MM.1S (cell line): ENCODE measurements around the gene TRIM52.

Experiments
- DNase-seq: peaks from one replicate; pipeline ENCODE4 v3.0.0-alpha.2; 2015
- H2AFZ ChIP-seq: fragments of 300-600 bp; sonication (generic); 2 replicates; pipeline ENCODE4 v1.6.0; 2016; ENCODE audit warnings: antibody characterized with exemption, low read length
- H3F3A ChIP-seq: fragments of 300-600 bp; sonication (generic); 2 replicates; pipeline ENCODE4 v1.6.1; 2016; ENCODE audit warnings: mild to moderate bottlenecking, antibody characterized with exemption, low read length, moderate library complexity, mixed read lengths; ENCODE audit not compliant: insufficient read depth
- H3K27ac ChIP-seq: fragments of 300-600 bp; sonication (generic); 2 replicates; pipeline ENCODE4 v1.5.1; 2016; ENCODE audit warnings: mild to moderate bottlenecking, low read length
- H3K27me3 ChIP-seq: fragments of 300-600 bp; sonication (generic); replicated peaks from 2 replicates; pipeline ENCODE4 v1.6.0; 2016; ENCODE audit warnings: low read length; ENCODE audit not compliant: insufficient read depth
- H3K36me3 ChIP-seq: fragments of 300-600 bp; sonication (generic); replicated peaks from 2 replicates; pipeline ENCODE4 v1.6.1; 2016; ENCODE audit warnings: mild to moderate bottlenecking, low read length, mixed read lengths; ENCODE audit not compliant: insufficient read depth
- H3K4me1 ChIP-seq: fragments of 300-600 bp; sonication (generic); 2 replicates; pipeline ENCODE4 v1.6.1; 2016; ENCODE audit warnings: low read length, mixed read lengths
- H3K4me2 ChIP-seq: fragments of 300-600 bp; sonication (generic); 2 replicates; pipeline ENCODE4 v1.6.0; 2016; ENCODE audit warnings: low read depth, low read length
- H3K4me3 ChIP-seq: fragments of 300-600 bp; sonication (generic); 2 replicates; pipeline ENCODE4 v1.5.1; 2016; ENCODE audit warnings: low read length, mixed read lengths
- H3K79me2 ChIP-seq: fragments of 300-600 bp; sonication (generic); 2 replicates; pipeline ENCODE4 v1.6.1; 2016; ENCODE audit warnings: mixed run types, low read length, mixed read lengths
- H3K9ac ChIP-seq: fragments of 300-600 bp; sonication (generic); 2 replicates; pipeline ENCODE4 v1.6.1; 2016; ENCODE audit warnings: low read length, mixed read lengths
- H3K9me2 ChIP-seq: fragments of 300-600 bp; sonication (generic); replicated peaks from 2 replicates; pipeline ENCODE4 v1.6.1; 2016; ENCODE audit warnings: mild to moderate bottlenecking, low read length, mixed read lengths; ENCODE audit not compliant: insufficient read depth
- H3K9me3 ChIP-seq: fragments of 300-600 bp; sonication (generic); replicated peaks from 2 replicates; pipeline ENCODE4 v1.6.1; 2016; ENCODE audit warnings: mild to moderate bottlenecking, low read length, mixed read lengths; ENCODE audit not compliant: insufficient read depth
- H4K20me1 ChIP-seq: fragments of 300-600 bp; sonication (generic); 2 replicates; pipeline ENCODE4 v1.6.1; 2016; ENCODE audit warnings: mild to moderate bottlenecking, low read length, moderate library complexity, mixed read lengths; ENCODE audit not compliant: insufficient read depth
- EZH2 ChIP-seq: fragments of 300-600 bp; sonication (generic); optimal IDR thresholded peaks from 2 replicates; pipeline ENCODE3; 2017; ENCODE audit warnings: low read depth, mild to moderate bottlenecking, antibody characterized with exemption, low read length, mixed read lengths
- EZH2phosphoT487 ChIP-seq: fragments of 300-600 bp; sonication (generic); IDR thresholded peaks from 2 replicates; pipeline ENCODE4 v1.6.1; 2018; ENCODE audit warnings: antibody characterized with exemption, low read length
- TF ChIP-seq, protein P1 (sequence below): fragments of 300-600 bp; sonication (generic); IDR thresholded peaks from 2 replicates; pipeline ENCODE4 v1.5.1; 2016; ENCODE audit warnings: antibody characterized with exemption, low read length, mixed read lengths

The TRIM52 gene

DNA sequence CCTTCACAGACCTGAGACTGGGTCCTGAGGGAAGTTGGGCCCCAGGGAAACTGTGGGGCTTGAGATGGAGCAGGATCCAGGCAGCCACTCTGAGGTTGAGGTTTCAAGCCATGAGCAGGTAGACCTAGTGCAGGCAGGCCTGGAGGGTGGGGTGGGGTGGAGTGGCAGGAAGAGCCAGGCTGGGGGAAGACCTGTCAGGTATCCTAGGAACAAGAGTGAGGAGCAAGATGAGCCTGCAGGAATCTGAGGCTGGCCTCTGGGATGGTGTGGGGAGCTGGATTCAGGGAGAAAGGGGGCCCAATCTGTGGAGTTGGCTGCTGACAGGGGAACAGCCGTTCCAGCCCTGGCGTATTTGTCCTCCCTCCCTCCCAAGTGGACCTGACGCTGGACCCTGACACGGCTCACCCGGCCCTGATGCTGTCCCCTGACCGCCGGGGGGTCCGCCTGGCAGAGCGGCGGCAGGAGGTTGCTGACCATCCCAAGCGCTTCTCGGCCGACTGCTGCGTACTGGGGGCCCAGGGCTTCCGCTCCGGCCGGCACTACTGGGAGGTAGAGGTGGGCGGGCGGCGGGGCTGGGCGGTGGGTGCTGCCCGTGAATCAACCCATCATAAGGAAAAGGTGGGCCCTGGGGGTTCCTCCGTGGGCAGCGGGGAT lies 27.0 kb downstream of the TRIM52 start:
- Histone ChIP-seq H3K27me3 (no peaks in the 10 kb centered on the region), H3F3A (peaks cover 45% of the 10 kb centered on the region), H3K4me2 (no peak overlapping the region), H3K9ac (no peak overlapping the region), H3K36me3 (peaks cover 23% of the 10 kb centered on the region), H3K9me3 (no peaks in the 10 kb centered on the region), H3K4me1 (0 out of 2 replicates have a peak, but pooled peaks cover 5% of the 10 kb centered on the region), H3K9me2 (no peaks in the 10 kb centered on the region), H4K20me1 (peaks cover 14% of the 10 kb centered on the region; the same call in 1 of the 2 replicates), H3K27ac (no peak overlapping the region), H3K4me3 (no peak overlapping the region), H3K79me2 (peaks cover 16% of the 10 kb centered on the region), H2AFZ (no peak overlapping the region)
- DNase-seq, result no peak
- no peak for TF ChIP-seq EZH2phosphoT487
- TF ChIP-seq, protein P1, sequence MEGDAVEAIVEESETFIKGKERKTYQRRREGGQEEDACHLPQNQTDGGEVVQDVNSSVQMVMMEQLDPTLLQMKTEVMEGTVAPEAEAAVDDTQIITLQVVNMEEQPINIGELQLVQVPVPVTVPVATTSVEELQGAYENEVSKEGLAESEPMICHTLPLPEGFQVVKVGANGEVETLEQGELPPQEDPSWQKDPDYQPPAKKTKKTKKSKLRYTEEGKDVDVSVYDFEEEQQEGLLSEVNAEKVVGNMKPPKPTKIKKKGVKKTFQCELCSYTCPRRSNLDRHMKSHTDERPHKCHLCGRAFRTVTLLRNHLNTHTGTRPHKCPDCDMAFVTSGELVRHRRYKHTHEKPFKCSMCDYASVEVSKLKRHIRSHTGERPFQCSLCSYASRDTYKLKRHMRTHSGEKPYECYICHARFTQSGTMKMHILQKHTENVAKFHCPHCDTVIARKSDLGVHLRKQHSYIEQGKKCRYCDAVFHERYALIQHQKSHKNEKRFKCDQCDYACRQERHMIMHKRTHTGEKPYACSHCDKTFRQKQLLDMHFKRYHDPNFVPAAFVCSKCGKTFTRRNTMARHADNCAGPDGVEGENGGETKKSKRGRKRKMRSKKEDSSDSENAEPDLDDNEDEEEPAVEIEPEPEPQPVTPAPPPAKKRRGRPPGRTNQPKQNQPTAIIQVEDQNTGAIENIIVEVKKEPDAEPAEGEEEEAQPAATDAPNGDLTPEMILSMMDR, result no peak
- TF ChIP-seq EZH2, result no peak

DNA sequence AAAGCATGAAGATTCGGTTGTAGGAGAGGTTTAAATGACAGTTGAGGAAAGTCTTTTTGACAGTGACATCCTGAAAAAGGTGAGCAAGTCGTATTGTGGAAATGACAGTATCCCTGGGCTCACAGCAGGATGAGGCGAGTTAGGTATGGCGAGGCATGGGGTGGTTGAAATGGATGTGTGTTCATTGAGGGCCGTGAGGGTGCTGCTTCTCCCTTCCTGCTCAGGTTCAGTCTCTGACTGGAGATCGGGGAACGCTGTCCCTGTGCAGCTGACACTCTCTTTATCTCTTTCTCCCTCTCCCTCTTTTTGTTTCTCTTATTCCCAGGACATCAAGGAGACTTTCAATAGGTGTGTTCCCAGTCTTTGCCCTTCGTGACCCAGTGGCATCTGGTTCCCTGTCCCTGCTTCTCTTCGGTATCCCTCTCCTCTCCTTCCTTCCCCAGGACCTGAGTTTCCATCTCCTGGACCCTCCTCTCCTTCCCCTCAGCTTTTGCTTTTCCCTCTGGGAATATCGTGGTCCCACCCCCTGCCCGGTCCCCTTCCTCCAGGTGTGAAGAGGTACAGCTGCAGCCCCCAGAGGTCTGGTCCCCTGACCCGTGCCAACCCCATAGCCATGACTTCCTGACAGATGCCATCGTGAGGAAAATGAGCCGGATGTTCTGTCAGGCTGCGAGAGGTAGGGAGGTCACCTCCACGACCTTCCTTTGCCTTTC lies 27.7 kb downstream of the TRIM52 start:
- H4K20me1 ChIP-seq, result peaks cover 11% of the 10 kb centered on the region; the same call in 1 of the 2 replicates
- no peak overlapping the region for H2AFZ ChIP-seq
- no peak overlapping the region for H3K27ac ChIP-seq
- no peaks in the 10 kb centered on the region for H3K9me3 ChIP-seq
- no peak overlapping the region for H3K4me2 ChIP-seq
- H3F3A ChIP-seq, result peaks cover 38% of the 10 kb centered on the region
- peaks cover 9% of the 10 kb centered on the region for H3K79me2 ChIP-seq
- no peaks in the 10 kb centered on the region for H3K27me3 ChIP-seq
- 0 out of 2 replicates have a peak, but pooled peaks cover 5% of the 10 kb centered on the region for H3K4me1 ChIP-seq
- H3K4me3 ChIP-seq, result no peak overlapping the region
- H3K9me2 ChIP-seq, result no peaks in the 10 kb centered on the region
- no peak overlapping the region for H3K9ac ChIP-seq
- H3K36me3 ChIP-seq, result peaks cover 19% of the 10 kb centered on the region; the same call in 1 of the 2 replicates
- DNase-seq, result no peak
- no peak for TF ChIP-seq EZH2phosphoT487

DNA sequence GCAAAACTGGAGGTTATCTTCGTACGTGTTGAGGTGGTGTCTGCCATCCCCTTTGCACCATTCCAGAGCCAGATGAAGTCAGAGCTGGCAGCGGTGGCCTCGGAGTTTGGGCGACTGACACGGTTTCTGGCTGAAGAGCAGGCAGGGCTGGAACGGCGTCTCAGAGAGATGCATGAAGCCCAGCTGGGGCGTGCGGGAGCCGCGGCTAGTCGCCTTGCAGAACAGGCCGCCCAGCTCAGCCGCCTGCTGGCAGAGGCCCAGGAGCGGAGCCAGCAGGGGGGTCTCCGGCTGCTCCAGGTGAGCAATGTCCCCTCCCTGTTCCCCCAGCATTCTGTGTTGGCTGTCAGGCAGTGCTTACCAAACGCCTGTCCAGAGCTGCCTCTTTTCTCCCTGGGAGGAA lies 28.4 kb downstream of the TRIM52 start:
- Histone ChIP-seq H4K20me1 (peaks cover 11% of the 10 kb centered on the region; the same call in 1 of the 2 replicates), H3K4me2 (no peak overlapping the region), H3K4me3 (no peak overlapping the region), H3K36me3 (peaks cover 14% of the 10 kb centered on the region; the same call in 1 of the 2 replicates), H3K9me2 (no peaks in the 10 kb centered on the region), H3K27me3 (no peaks in the 10 kb centered on the region), H3F3A (peaks cover 32% of the 10 kb centered on the region), H3K27ac (no peak overlapping the region), H3K9me3 (no peaks in the 10 kb centered on the region), H3K79me2 (peaks cover 3% of the 10 kb centered on the region; the same call in 1 of the 2 replicates), H3K4me1 (0 out of 2 replicates have a peak, but pooled peaks cover 5% of the 10 kb centered on the region), H3K9ac (no peak overlapping the region), H2AFZ (no peak overlapping the region)
- TF ChIP-seq EZH2phosphoT487, result no peak
- TF ChIP-seq, protein P1, result no peak
- TF ChIP-seq EZH2, result no peak
- no peak for DNase-seq

DNA sequence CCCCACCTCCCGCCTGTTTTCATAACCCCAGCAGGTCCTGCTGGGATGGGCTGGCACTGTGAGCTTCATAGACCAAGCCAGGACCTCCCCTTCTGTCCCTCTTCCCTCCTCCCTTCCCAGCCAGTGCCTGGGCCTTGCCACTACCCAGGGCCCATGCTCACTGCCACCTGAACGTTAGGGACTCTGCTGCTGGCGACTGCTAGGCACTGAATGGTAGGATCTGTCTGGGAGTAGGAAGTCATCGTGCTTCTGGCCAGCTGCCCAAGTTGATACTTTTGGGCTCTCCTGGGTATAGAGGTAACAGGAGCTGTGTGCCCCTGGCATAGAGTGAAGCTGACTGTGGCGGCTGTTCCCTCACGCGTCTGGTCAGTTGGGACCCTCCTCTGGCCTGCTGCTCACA lies 29.5 kb downstream of the TRIM52 start:
- no peaks in the 10 kb centered on the region for H3K9me3 ChIP-seq
- H3K27ac ChIP-seq, result no peak overlapping the region

More for the DNA sequence above, 29.5 kb downstream of the TRIM52 start:
- Histone ChIP-seq H3K27me3 (no peaks in the 10 kb centered on the region), H2AFZ (no peak overlapping the region), H3K4me3 (no peak overlapping the region), H3F3A (peaks cover 20% of the 10 kb centered on the region), H4K20me1 (0 out of 2 replicates have a peak, but pooled peaks cover 6% of the 10 kb centered on the region), H3K9me2 (no peaks in the 10 kb centered on the region), H3K36me3 (peaks cover 2% of the 10 kb centered on the region; the same call in 1 of the 2 replicates), H3K9ac (no peak overlapping the region), H3K79me2 (no peaks in the 10 kb centered on the region; the same call in 1 of the 2 replicates), H3K4me1 (0 out of 2 replicates have a peak, but pooled peaks cover 5% of the 10 kb centered on the region), H3K4me2 (no peak overlapping the region)
- no peak for DNase-seq
- no peak for TF ChIP-seq EZH2
- TF ChIP-seq, protein P1, result no peak
- no peak for TF ChIP-seq EZH2phosphoT487
